ENCODE data around the gene GFPT2.

GFPT2 gene

GRCh38 chr5:180316586-180316985 lies 36.5 kb downstream of the GFPT2 start:
- TF ChIP-seq YY1 (IDR thresholded peaks at IDR 0.05; ENCODE audit: insufficient read depth, insufficient read length) (no peak), SUZ12 (IDR thresholded peaks at IDR 0.05; ENCODE audit: extremely low read depth, insufficient read depth, insufficient read length) (no peak), ZNF274 (IDR thresholded peaks at IDR 0.05; ENCODE audit: low read depth, low read length) (no peak)
- Histone ChIP-seq H3K4me1 (ENCODE audit: insufficient read depth, insufficient read length) (peaks cover 3% of the 10 kb centered on the region), H3K36me3 (ENCODE audit: insufficient read depth, insufficient read length, low read length) (peaks cover 78% of the 10 kb centered on the region)

GRCh38 chr5:180315762-180316212 lies 37.3 kb downstream of the GFPT2 start:
- Histone ChIP-seq H3K27me3 (ENCODE audit: insufficient read depth, insufficient read length) (no peaks in the 10 kb centered on the region), H3K4me3 (ENCODE audit: insufficient read length, low read depth) (no peak overlapping the region), H3K9me3 (ENCODE audit: insufficient read depth, low read length) (no peaks in the 10 kb centered on the region), H3K4me1 (ENCODE audit: insufficient read depth, insufficient read length) (peaks cover 3% of the 10 kb centered on the region), H3K9ac (ENCODE audit: insufficient read length, low read depth) (no peak overlapping the region), H3K36me3 (ENCODE audit: insufficient read depth, insufficient read length, low read length) (peaks cover 78% of the 10 kb centered on the region)
- TF ChIP-seq SUZ12 (IDR thresholded peaks at IDR 0.05; ENCODE audit: extremely low read depth, insufficient read depth, insufficient read length) = no peak
- no peak for TF ChIP-seq YY1 (IDR thresholded peaks at IDR 0.05; ENCODE audit: insufficient read depth, insufficient read length)
- no peak for TF ChIP-seq ZNF274 (IDR thresholded peaks at IDR 0.05; ENCODE audit: low read depth, low read length)
- no peak for DNase-seq (ENCODE audit: low read depth, low spot score)

More at GRCh38 chr5:180316586-180316985, 36.5 kb downstream of the GFPT2 start:
- H3K9me3 ChIP-seq (ENCODE audit: insufficient read depth, low read length) = no peaks in the 10 kb centered on the region
- no peak for DNase-seq (ENCODE audit: low read depth, low spot score)
- no peak overlapping the region for H3K9ac ChIP-seq (ENCODE audit: insufficient read length, low read depth)
- no peak overlapping the region for H3K4me3 ChIP-seq (ENCODE audit: insufficient read length, low read depth)
- no peaks in the 10 kb centered on the region for H3K27me3 ChIP-seq (ENCODE audit: insufficient read depth, insufficient read length)

- H3K9me3 ChIP-seq (ENCODE audit: insufficient read depth, low read length) = no peaks in the 10 kb centered on the region
- no peaks in the 10 kb centered on the region for H3K27me3 ChIP-seq (ENCODE audit: insufficient read depth, insufficient read length)
- peaks cover 74% of the 10 kb centered on the region for H3K36me3 ChIP-seq (ENCODE audit: insufficient read depth, insufficient read length, low read length)
- no peak for TF ChIP-seq SUZ12 (IDR thresholded peaks at IDR 0.05; ENCODE audit: extremely low read depth, insufficient read depth, insufficient read length)
- TF ChIP-seq YY1 (IDR thresholded peaks at IDR 0.05; ENCODE audit: insufficient read depth, insufficient read length) = no peak
- no peak for TF ChIP-seq ZNF274 (IDR thresholded peaks at IDR 0.05; ENCODE audit: low read depth, low read length)
- DNase-seq (ENCODE audit: low read depth, low spot score) = no peak
- H3K4me3 ChIP-seq (ENCODE audit: insufficient read length, low read depth) = no peak overlapping the region
- peaks cover 3% of the 10 kb centered on the region for H3K4me1 ChIP-seq (ENCODE audit: insufficient read depth, insufficient read length)
- H3K9ac ChIP-seq (ENCODE audit: insufficient read length, low read depth) = no peak overlapping the region
These were observed 39.2 kb downstream of the GFPT2 start for GRCh38 chr5:180313677-180314505.

DNA sequence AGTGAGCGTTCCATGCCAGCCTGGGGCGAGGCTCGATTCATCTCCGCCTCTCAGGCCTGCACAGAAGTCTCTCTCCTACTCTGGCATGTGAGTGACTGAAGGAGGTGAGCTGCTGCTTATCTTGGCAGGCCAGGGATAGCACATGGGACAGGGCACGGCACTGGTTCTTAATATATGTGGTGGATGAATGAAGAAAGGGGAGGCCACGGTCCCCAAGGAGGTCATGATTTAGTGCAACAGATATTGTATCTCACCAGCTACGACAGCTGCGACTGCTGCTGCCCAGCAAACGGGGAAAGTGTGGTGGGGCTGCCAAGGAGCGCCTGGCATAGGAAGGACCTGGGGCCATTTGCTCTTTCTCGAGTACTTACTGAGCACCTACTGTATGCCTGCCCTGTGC lies 41.9 kb downstream of the GFPT2 start:
- no peaks in the 10 kb centered on the region for H3K27me3 ChIP-seq (ENCODE audit: insufficient read depth, insufficient read length)
- TF ChIP-seq YY1 (IDR thresholded peaks at IDR 0.05; ENCODE audit: insufficient read depth, insufficient read length) (no peak), SUZ12 (IDR thresholded peaks at IDR 0.05; ENCODE audit: extremely low read depth, insufficient read depth, insufficient read length) (no peak), ZNF274 (IDR thresholded peaks at IDR 0.05; ENCODE audit: low read depth, low read length) (no peak)
- no peak for DNase-seq (ENCODE audit: low read depth, low spot score)
- H3K4me3 ChIP-seq (ENCODE audit: insufficient read length, low read depth) = no peak overlapping the region
- no peak overlapping the region for H3K9ac ChIP-seq (ENCODE audit: insufficient read length, low read depth)
- peaks cover 67% of the 10 kb centered on the region for H3K36me3 ChIP-seq (ENCODE audit: insufficient read depth, insufficient read length, low read length)
- no peaks in the 10 kb centered on the region for H3K4me1 ChIP-seq (ENCODE audit: insufficient read depth, insufficient read length)
- no peaks in the 10 kb centered on the region for H3K9me3 ChIP-seq (ENCODE audit: insufficient read depth, low read length)

GRCh38 chr5:180306796-180307195 lies 46.3 kb downstream of the GFPT2 start:
- no peaks in the 10 kb centered on the region for H3K9me3 ChIP-seq (ENCODE audit: insufficient read depth, low read length)
- no peak overlapping the region for H3K9ac ChIP-seq (ENCODE audit: insufficient read length, low read depth)
- TF ChIP-seq ZNF274 (IDR thresholded peaks at IDR 0.05; ENCODE audit: low read depth, low read length) = no peak
- no peak for TF ChIP-seq SUZ12 (IDR thresholded peaks at IDR 0.05; ENCODE audit: extremely low read depth, insufficient read depth, insufficient read length)
- no peak for TF ChIP-seq YY1 (IDR thresholded peaks at IDR 0.05; ENCODE audit: insufficient read depth, insufficient read length)
- peaks cover 74% of the 10 kb centered on the region for H3K36me3 ChIP-seq (ENCODE audit: insufficient read depth, insufficient read length, low read length)
- DNase-seq (ENCODE audit: low read depth, low spot score) = no peak
- no peak overlapping the region for H3K4me3 ChIP-seq (ENCODE audit: insufficient read length, low read depth)
- no peaks in the 10 kb centered on the region for H3K4me1 ChIP-seq (ENCODE audit: insufficient read depth, insufficient read length)
- H3K27me3 ChIP-seq (ENCODE audit: insufficient read depth, insufficient read length) = no peaks in the 10 kb centered on the region

DNA sequence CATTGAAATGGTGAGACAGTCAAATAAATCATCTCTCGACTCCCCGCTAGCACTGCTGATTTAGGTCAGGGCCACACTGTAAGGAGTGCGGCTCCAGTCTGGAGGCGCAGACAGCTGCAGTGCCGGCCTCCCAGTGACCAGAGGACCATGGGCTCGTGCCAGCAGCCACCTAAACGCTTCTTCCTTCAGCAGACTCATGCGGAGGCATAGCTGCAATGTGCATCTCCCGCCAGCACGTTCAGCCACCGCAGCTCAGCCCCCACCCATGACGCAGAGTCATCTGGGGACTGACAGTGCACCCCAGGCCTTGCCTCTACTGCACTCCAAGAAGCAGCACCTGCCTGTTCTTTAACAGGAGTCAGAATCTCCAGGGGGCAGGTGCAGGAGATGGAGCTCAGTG lies 47.7 kb downstream of the GFPT2 start:
- H3K4me3 ChIP-seq (ENCODE audit: insufficient read length, low read depth) = no peak overlapping the region
- TF ChIP-seq SUZ12 (IDR thresholded peaks at IDR 0.05; ENCODE audit: extremely low read depth, insufficient read depth, insufficient read length) (no peak), YY1 (IDR thresholded peaks at IDR 0.05; ENCODE audit: insufficient read depth, insufficient read length) (no peak), ZNF274 (IDR thresholded peaks at IDR 0.05; ENCODE audit: low read depth, low read length) (no peak)
- H3K4me1 ChIP-seq (ENCODE audit: insufficient read depth, insufficient read length) = no peaks in the 10 kb centered on the region
- H3K9ac ChIP-seq (ENCODE audit: insufficient read length, low read depth) = no peak overlapping the region
- no peaks in the 10 kb centered on the region for H3K9me3 ChIP-seq (ENCODE audit: insufficient read depth, low read length)
- no peak for DNase-seq (ENCODE audit: low read depth, low spot score)
- no peaks in the 10 kb centered on the region for H3K27me3 ChIP-seq (ENCODE audit: insufficient read depth, insufficient read length)
- peaks cover 73% of the 10 kb centered on the region for H3K36me3 ChIP-seq (ENCODE audit: insufficient read depth, insufficient read length, low read length)

Measured in NT2/D1 (cell line).